ENCODE measurements around the gene SCARB2. TPM values are rescaled to one million over a fixed set of nuclear protein-coding genes. Genes with fewer than 3 reads are reported as not detected.

SCARB2 gene
- total and polyA plus RNA-seq, 2 donors (not counting 1 experiment from before 2014, with no cell fraction given) = 195 to 365 TPM

GRCh38 chr4:76210452-76210851 lies 3.2 kb downstream of the SCARB2 start:
- H3K4me1 ChIP-seq (ENCODE audit: control insufficient read depth, extremely low read depth, insufficient read depth, low read length) = peaks cover 28% of the 10 kb centered on the region
- no peaks in the 10 kb centered on the region for H3K9me3 ChIP-seq (ENCODE audit: control insufficient read depth, insufficient read depth, low read depth, low read length)
- H3K4me3 ChIP-seq (replicated peaks in 1 of 4; ENCODE audit: control extremely low read depth in 1 of 4, insufficient read depth in 1 of 4, low read depth in 3 of 4, low read length in 4 of 4) = peak overlapping the region in 3 of 4 experiments; percentile 68 to 93 (median 82)
- DNase-seq (ENCODE audit: low read depth in 2 of 2) = no peak
- no peaks in the 10 kb centered on the region for H3K27me3 ChIP-seq (ENCODE audit: control insufficient read depth, insufficient read depth, low read length)
- TF ChIP-seq EZH2 (IDR thresholded peaks at IDR 0.05; ENCODE audit: low read length, missing control alignments) (no peak), CTCF (conservative IDR thresholded peaks at IDR 0.05 in 1 of 2, IDR thresholded peaks at IDR 0.05 in 1 of 2; ENCODE audit: low read depth in 1 of 2, low read length in 2 of 2) (no peak)
- H3K27ac ChIP-seq (ENCODE audit: insufficient read depth, low read length) = peak overlapping the region; percentile 18
- H3K4me2 ChIP-seq (ENCODE audit: extremely low read depth, insufficient read depth, low read length) = peak overlapping the region; percentile 99
- H2AFZ ChIP-seq (ENCODE audit: low read length) = no peak overlapping the region
- H3K36me3 ChIP-seq (ENCODE audit: control insufficient read depth, insufficient read depth, low read length) = no peaks in the 10 kb centered on the region
- H4K20me1 ChIP-seq (ENCODE audit: control insufficient read depth, extremely low read depth, insufficient read depth, low read length) = no peaks in the 10 kb centered on the region
- peaks cover 75% of the 10 kb centered on the region for H3K79me2 ChIP-seq (ENCODE audit: control insufficient read depth, insufficient read depth, low read length)
- H3K9ac ChIP-seq (ENCODE audit: insufficient read depth, low read length) = no peak overlapping the region

DNA sequence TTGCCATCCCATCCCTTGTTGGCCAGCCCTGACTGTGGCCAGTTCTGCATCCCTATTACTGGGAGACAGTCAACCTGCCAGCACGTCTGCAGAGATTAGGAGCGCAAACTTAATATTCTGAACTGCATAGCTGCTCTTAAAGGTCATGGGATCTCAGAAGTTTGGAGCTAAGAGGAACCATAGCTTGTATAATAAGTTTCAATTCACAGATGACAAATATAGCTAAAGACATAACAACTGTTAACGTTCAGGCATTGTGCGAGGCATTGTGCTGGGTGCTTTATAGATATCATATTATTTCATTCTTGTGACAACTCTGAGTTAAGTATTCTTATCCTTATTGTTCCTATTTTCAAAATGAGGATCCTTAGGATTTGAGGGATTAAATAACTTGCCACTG lies 3.7 kb downstream of the SCARB2 start:
- peak overlapping the region in 1 of 4 experiments; percentile 68 for H3K4me3 ChIP-seq (replicated peaks in 1 of 4; ENCODE audit: control extremely low read depth in 1 of 4, insufficient read depth in 1 of 4, low read depth in 3 of 4, low read length in 4 of 4)
- H3K9ac ChIP-seq (ENCODE audit: insufficient read depth, low read length) = no peak overlapping the region
- peak overlapping the region; percentile 73 for H3K27ac ChIP-seq (ENCODE audit: insufficient read depth, low read length)
- no peak for DNase-seq (ENCODE audit: low read depth in 2 of 2)
- H3K27me3 ChIP-seq (ENCODE audit: control insufficient read depth, insufficient read depth, low read length) = no peaks in the 10 kb centered on the region
- H3K4me2 ChIP-seq (ENCODE audit: extremely low read depth, insufficient read depth, low read length) = peak overlapping the region; percentile 58
- H3K4me1 ChIP-seq (ENCODE audit: control insufficient read depth, extremely low read depth, insufficient read depth, low read length) = peaks cover 28% of the 10 kb centered on the region
- no peaks in the 10 kb centered on the region for H4K20me1 ChIP-seq (ENCODE audit: control insufficient read depth, extremely low read depth, insufficient read depth, low read length)
- H2AFZ ChIP-seq (ENCODE audit: low read length) = no peak overlapping the region
- TF ChIP-seq CTCF (conservative IDR thresholded peaks at IDR 0.05 in 1 of 2, IDR thresholded peaks at IDR 0.05 in 1 of 2; ENCODE audit: low read depth in 1 of 2, low read length in 2 of 2) (no peak), EZH2 (IDR thresholded peaks at IDR 0.05; ENCODE audit: low read length, missing control alignments) (no peak)
- H3K79me2 ChIP-seq (ENCODE audit: control insufficient read depth, insufficient read depth, low read length) = peaks cover 80% of the 10 kb centered on the region
- H3K36me3 ChIP-seq (ENCODE audit: control insufficient read depth, insufficient read depth, low read length) = no peaks in the 10 kb centered on the region
- no peaks in the 10 kb centered on the region for H3K9me3 ChIP-seq (ENCODE audit: control insufficient read depth, insufficient read depth, low read depth, low read length)

- no peak overlapping the region for H2AFZ ChIP-seq (ENCODE audit: low read length)
- H3K36me3 ChIP-seq (ENCODE audit: control insufficient read depth, insufficient read depth, low read length) = no peaks in the 10 kb centered on the region
- no peak for TF ChIP-seq EZH2 (IDR thresholded peaks at IDR 0.05; ENCODE audit: low read length, missing control alignments)
- no peak for TF ChIP-seq CTCF (conservative IDR thresholded peaks at IDR 0.05 in 1 of 2, IDR thresholded peaks at IDR 0.05 in 1 of 2; ENCODE audit: low read depth in 1 of 2, low read length in 2 of 2)
- H3K4me3 ChIP-seq (replicated peaks in 1 of 4; ENCODE audit: control extremely low read depth in 1 of 4, insufficient read depth in 1 of 4, low read depth in 3 of 4, low read length in 4 of 4) = peak overlapping the region; percentile 20 to 54 (median 40)
- H3K79me2 ChIP-seq (ENCODE audit: control insufficient read depth, insufficient read depth, low read length) = peaks cover 95% of the 10 kb centered on the region
- DNase-seq (ENCODE audit: low read depth in 2 of 2) = peak; percentile 80 to 94
- no peaks in the 10 kb centered on the region for H3K9me3 ChIP-seq (ENCODE audit: control insufficient read depth, insufficient read depth, low read depth, low read length)
- peak overlapping the region; percentile 73 for H3K27ac ChIP-seq (ENCODE audit: insufficient read depth, low read length)
- H3K4me1 ChIP-seq (ENCODE audit: control insufficient read depth, extremely low read depth, insufficient read depth, low read length) = peaks cover 30% of the 10 kb centered on the region
- no peaks in the 10 kb centered on the region for H3K27me3 ChIP-seq (ENCODE audit: control insufficient read depth, insufficient read depth, low read length)
- H3K4me2 ChIP-seq (ENCODE audit: extremely low read depth, insufficient read depth, low read length) = peak overlapping the region; percentile 91
- no peaks in the 10 kb centered on the region for H4K20me1 ChIP-seq (ENCODE audit: control insufficient read depth, extremely low read depth, insufficient read depth, low read length)
- H3K9ac ChIP-seq (ENCODE audit: insufficient read depth, low read length) = peak overlapping the region; percentile 35
These were observed 5.4 kb downstream of the SCARB2 start for GRCh38 chr4:76208005-76208765.

Data from fibroblast of lung (primary cell).